ENCODE data around the gene C16orf86. TPM values are rescaled to one million over a fixed set of nuclear protein-coding genes. Genes with fewer than 3 reads are reported as not detected.

C16orf86 gene
- total and polyA plus RNA-seq, 12 donors: 0.57 to 17.9 (median 8.0) TPM

GRCh38 chr16:67637625-67638024 lies 29.0 kb upstream of the C16orf86 start:
- Histone ChIP-seq H3K9me3 (replicated peaks in 1 of 3) (no peaks in the 10 kb centered on the region), H3K27ac (no peak overlapping the region), H3K36me3 (replicated peaks in 1 of 2) (peaks cover 0 to 63% of the 10 kb centered on the region in 2 donors), H3K4me3 (no peak overlapping the region), H3K27me3 (no peaks in the 10 kb centered on the region), H3K4me1 (replicated peaks in 1 of 2) (peaks cover 0 to 7% of the 10 kb centered on the region in 2 donors)
- 89 to 94% (median 92%) methylated on average over 12 of the region's 12 CpGs for WGBS, 4 donors
- no peak for DNase-seq
- no peak for TF ChIP-seq POLR2A (IDR thresholded peaks at IDR 0.05)
- TF ChIP-seq, protein P1, sequence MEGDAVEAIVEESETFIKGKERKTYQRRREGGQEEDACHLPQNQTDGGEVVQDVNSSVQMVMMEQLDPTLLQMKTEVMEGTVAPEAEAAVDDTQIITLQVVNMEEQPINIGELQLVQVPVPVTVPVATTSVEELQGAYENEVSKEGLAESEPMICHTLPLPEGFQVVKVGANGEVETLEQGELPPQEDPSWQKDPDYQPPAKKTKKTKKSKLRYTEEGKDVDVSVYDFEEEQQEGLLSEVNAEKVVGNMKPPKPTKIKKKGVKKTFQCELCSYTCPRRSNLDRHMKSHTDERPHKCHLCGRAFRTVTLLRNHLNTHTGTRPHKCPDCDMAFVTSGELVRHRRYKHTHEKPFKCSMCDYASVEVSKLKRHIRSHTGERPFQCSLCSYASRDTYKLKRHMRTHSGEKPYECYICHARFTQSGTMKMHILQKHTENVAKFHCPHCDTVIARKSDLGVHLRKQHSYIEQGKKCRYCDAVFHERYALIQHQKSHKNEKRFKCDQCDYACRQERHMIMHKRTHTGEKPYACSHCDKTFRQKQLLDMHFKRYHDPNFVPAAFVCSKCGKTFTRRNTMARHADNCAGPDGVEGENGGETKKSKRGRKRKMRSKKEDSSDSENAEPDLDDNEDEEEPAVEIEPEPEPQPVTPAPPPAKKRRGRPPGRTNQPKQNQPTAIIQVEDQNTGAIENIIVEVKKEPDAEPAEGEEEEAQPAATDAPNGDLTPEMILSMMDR (IDR thresholded peaks at IDR 0.05): no peak
- intact Hi-C loops (cut with DNase I): no loop called here

- TF ChIP-seq, protein P1 (IDR thresholded peaks at IDR 0.05): no peak
- TF ChIP-seq POLR2A (IDR thresholded peaks at IDR 0.05): peak in 1 of 2 donors; percentile 6
- H3K27ac ChIP-seq: peak overlapping the region in 1 of 5 donors; percentile 10
- DNase-seq: peak; percentile 64 to 90 (median 88)
- no peaks in the 10 kb centered on the region for H3K9me3 ChIP-seq (replicated peaks in 1 of 3)
- H3K36me3 ChIP-seq (replicated peaks in 1 of 2): peaks cover 0 to 24% of the 10 kb centered on the region in 2 donors
- H3K4me3 ChIP-seq: no peak overlapping the region
- H3K4me1 ChIP-seq (replicated peaks in 1 of 2): peaks cover 0 to 17% of the 10 kb centered on the region in 2 donors
- WGBS, 4 donors: 27 to 46% (median 43%) methylated on average over 4 to 10 of the region's 10 CpGs
- intact Hi-C loops (cut with DNase I): no loop called here
- peaks cover 17% of the 10 kb centered on the region for H3K27me3 ChIP-seq
Observed at GRCh38 chr16:67641779-67642708, 24.6 kb upstream of the C16orf86 start.

GRCh38 chr16:67644038-67644437 lies 22.6 kb upstream of the C16orf86 start:
- intact Hi-C loops (cut with DNase I): no loop called here
- Histone ChIP-seq H3K9me3 (replicated peaks in 1 of 3) (no peaks in the 10 kb centered on the region), H3K36me3 (replicated peaks in 1 of 2) (peaks cover 0 to 5% of the 10 kb centered on the region in 2 donors), H3K27me3 (peaks cover 26% of the 10 kb centered on the region), H3K4me3 (no peak overlapping the region), H3K4me1 (replicated peaks in 1 of 2) (peaks cover 0 to 17% of the 10 kb centered on the region in 2 donors), H3K27ac (no peak overlapping the region)
- TF ChIP-seq, protein P1 (IDR thresholded peaks at IDR 0.05): no peak
- no peak for TF ChIP-seq POLR2A (IDR thresholded peaks at IDR 0.05)
- no peak for DNase-seq
- WGBS, 4 donors: 80 to 85% (median 84%) methylated on average over 9 of the region's 9 CpGs

- H3K9me3 ChIP-seq (replicated peaks in 1 of 3): no peaks in the 10 kb centered on the region
- H3K4me3 ChIP-seq: no peak overlapping the region
- DNase-seq: no peak
- no peaks in the 10 kb centered on the region for H3K36me3 ChIP-seq (replicated peaks in 1 of 2)
- H3K27me3 ChIP-seq: peaks cover 26% of the 10 kb centered on the region
- 76 to 90% (median 84%) methylated on average over 5 to 15 of the region's 15 CpGs for WGBS, 4 donors
- intact Hi-C loops (cut with DNase I): loop anchor here in 1 of 2 donors (5.0 kb wide), 1 partner anchor 98 kb away; no protein-coding TSS in a partner anchor
- no peak for TF ChIP-seq POLR2A (IDR thresholded peaks at IDR 0.05)
- TF ChIP-seq, protein P1 (IDR thresholded peaks at IDR 0.05): no peak
- no peak overlapping the region for H3K27ac ChIP-seq
- H3K4me1 ChIP-seq (replicated peaks in 1 of 2): peaks cover 0 to 17% of the 10 kb centered on the region in 2 donors
Observed at GRCh38 chr16:67645397-67646121, 21.1 kb upstream of the C16orf86 start.

Measured in adrenal gland (tissue), 12 donors.